HG03575 (cell line): ENCODE measurements around the gene USP37.

ENCODE experiments used
- ATAC-seq: cut with Tn5 transposase; IDR thresholded peaks from one replicate; pipeline ENCODE4 v1.9.1; 2021; ENCODE audit not compliant: unreplicated experiment, insufficient number of reproducible peaks, low FRiP score; ENCODE audit errors: extremely low read depth

Gene USP37

GRCh38 chr2:218485986-218486667 lies 82.0 kb downstream of the USP37 start:
- no peak for ATAC-seq

DNA sequence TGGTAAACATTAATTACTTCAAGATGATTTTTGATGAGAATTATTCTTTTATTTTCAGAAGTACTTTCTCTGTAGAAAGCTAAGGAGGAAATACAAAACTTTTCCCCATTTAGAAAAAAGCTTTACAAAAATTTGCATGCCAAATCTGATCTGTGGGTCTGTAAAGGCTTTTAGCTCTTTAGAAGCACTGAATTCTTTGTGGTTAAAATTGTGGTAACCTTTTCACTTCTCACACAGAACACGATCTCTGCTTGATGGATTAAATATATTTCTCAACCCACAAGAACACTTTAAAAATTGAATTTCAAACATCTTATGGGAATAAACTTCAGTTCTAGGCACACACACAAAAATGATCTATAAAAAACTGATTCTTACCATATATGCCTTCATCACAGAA lies 85.5 kb downstream of the USP37 start:
- no peak for ATAC-seq

DNA sequence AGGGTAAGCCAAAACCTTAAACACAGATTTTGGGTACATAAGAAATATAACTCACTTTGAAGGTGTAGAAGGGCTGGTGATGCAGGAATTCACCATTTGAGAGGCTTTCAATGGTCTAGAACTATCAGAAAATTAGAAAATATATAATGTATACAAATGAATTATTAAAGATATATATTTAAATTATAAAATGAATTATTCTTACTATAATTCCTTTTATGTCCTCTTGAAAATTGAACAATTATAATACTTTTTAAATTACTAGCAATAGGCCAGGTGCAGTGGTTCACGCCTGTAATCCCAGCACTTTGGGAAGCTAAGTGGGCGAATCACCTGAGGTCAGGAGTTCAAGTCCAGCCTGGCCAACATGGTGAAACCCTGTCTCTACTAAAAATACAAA lies 88.6 kb downstream of the USP37 start:
- ATAC-seq: no peak

DNA sequence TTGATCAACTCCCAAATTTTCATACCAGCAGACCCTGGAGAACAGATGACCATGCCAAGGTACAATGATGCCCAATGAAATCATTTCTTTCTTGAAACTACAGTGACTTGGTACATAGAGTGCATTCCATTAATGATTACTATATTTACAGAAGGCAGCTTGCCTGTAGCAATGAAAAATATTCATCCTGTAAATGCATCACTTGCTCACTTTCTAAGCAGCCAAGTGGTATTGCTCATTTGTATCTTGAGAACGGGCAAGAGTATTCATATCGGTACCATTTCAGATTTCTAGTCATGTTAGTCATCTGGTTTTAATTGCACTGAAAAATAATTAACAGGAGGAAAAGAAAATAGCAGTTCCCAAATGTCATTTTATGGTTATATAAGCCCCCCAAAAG lies 89.6 kb downstream of the USP37 start:
- ATAC-seq: no peak

- ATAC-seq: no peak
Observed at GRCh38 chr2:218477247-218477646, 90.9 kb downstream of the USP37 start.

DNA sequence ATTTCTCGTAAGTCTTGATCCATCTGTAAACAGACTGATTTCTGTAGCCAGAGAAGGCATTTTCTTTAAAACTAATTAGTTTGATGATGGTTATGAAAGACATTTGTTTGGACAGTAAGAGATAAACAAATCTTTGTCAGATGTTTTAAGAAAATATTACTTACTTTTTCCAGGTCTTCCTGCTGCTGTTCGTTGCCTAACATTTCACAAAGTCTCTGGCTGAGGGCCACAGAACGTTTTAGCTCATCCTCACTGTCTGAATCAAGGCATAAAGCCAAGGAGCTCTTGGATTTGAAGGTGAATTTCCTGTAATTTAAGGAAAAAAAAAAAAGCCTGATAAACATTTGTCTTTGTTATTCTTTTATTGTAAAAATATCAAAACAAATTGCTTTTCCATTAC lies 91.5 kb downstream of the USP37 start:
- no peak for ATAC-seq

- ATAC-seq: no peak
Observed at GRCh38 chr2:218474527-218474926, 93.6 kb downstream of the USP37 start.

- ATAC-seq: no peak
Observed at GRCh38 chr2:218472988-218473387, 95.2 kb downstream of the USP37 start.

DNA sequence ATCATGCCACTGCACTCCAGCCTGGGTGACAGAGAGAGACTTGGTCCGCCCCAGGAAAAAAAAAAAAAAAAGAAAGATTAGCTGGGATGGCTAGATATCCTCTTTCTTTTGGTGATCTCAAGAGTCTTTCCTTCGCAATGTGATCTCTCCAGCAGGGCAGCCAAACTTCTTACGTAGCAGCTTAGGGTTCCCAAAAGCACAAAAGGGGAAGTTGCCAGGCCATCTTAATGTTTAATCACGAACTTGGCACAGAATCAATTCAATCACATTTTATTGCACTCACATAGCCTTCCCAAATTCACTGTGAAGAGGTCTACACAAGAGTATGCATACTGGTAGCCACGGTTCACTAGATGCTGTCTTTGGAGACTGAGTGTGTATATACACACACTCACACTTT lies 96.2 kb downstream of the USP37 start:
- ATAC-seq: no peak

DNA sequence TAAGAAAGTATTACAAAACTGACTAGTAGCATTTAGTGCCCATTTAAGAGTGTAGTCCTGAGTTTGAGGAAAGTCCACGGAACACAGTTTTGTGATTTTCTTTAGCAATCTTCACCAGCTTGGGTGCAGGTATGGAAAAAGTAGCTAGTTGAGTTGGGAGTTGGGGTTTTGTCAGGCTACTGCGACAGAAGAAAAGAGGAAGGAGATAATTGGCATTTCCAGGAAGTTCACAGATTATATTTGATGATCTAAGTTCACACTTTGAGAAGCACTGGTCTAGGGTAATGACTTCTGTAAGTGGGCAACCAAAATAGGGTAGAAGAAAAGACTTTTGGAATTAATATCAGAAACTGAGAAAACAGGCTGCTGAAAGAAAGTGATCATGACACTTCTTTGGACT lies 97.1 kb downstream of the USP37 start:
- ATAC-seq: no peak

GRCh38 chr2:218470448-218470847 lies 97.7 kb downstream of the USP37 start:
- no peak for ATAC-seq

- ATAC-seq: no peak
Observed at GRCh38 chr2:218465987-218466633, 102.0 kb downstream of the USP37 start.

DNA sequence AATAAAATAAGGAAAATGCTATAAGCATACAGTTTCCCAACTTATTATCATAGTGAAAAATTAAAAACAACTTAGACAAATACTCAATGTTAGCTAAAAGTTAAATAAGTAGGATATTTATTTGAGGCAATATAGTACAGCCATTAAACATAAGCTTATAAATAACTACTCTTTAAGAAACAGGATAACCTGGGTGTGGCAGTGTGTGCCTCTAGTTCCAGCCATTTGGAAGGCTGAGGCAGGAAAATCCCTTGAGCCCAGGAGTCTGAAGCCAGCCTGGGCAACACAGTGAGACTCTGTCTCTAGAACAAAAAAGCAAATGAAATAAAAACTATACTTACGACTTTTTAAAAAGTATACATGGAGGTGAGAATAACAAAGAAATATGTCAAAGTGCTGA lies 109.6 kb downstream of the USP37 start:
- ATAC-seq: no peak

GRCh38 chr2:218456849-218457248 lies 111.3 kb downstream of the USP37 start:
- ATAC-seq: no peak

DNA sequence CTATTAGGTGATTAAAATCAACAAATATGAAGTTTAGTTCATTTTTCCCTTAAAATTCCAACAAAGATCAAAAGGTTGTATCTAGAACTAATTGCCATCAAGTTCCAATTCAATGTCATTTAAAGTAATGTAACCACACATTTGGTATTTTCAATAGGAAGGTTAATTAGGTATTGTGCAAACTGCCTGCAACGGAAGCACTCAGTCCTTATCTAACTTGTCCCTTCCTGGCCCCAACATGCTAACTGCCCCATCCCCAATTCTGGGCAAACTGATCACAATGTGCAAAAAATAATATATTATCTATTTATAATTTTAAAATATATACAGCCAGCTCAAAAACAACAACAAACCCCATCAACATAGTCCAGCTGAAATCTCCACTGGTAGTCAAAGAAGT lies 116.1 kb downstream of the USP37 start:
- ATAC-seq: no peak

DNA sequence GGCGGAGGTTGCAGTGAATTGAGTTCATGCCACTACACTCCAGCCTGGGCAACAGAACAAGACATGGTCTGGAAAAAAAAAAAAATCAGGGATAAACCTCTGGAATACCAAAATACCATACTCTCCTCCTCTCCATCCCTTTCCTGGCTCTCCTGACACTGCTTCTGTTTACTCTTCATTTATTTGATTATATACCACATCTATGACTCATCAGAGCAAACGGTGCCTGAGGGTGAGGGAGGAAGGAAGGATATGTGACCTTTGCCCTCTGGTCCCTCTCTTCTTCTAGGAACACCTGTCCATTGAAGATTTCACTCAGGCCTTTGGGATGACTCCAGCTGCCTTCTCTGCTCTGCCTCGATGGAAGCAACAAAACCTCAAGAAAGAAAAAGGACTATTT lies 119.2 kb downstream of the USP37 start:
- ATAC-seq: no peak

DNA sequence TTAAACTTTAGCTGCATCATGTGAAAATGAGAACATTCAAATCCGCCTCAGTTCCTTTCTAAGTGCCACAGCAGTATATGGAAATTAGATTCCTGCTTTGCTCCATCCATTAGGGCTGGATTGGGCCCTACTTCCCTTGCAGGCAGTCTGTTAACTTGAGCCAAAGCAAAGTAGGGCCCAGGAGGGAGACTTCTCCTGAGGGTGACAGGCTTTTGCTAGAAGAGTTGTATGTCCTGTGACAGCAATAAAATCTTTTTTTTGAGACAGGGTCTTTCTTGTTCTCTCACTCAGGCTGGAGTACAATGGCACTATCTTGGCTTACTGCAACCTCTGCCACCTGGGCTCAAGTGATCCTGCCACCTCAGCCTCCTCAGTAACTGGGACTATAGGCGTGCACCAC lies 121.1 kb downstream of the USP37 start:
- ATAC-seq: no peak

GRCh38 chr2:218446547-218446946 lies 121.6 kb downstream of the USP37 start:
- no peak for ATAC-seq

DNA sequence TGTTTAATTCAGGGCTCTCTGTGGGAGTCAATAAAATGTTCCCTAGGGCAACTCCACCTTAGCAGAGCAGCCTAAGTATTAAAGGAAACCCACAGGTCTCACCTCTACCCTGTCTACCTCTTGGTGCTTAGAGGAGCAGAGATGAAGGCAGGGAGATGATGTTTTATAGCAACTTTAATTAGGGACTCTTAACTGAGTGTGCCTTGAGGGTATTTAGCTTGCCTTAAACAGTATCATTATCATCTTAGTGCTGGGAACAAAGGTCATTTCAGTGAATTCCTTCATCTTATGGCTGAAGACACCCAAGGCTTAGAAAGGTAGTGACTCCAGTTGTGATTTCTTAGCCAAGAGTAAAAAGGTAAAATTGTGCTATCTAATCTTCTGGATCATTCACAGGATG lies 122.5 kb downstream of the USP37 start:
- no peak for ATAC-seq

GRCh38 chr2:218444692-218445357 lies 123.3 kb downstream of the USP37 start:
- no peak for ATAC-seq
